ENCODE data around the gene ARHGAP42.
A peak's percentile ranks its signal among the peaks of the same experiment; 100 is the strongest.
"Not testable (repeated sequence)": the region's sequence is repeated elsewhere in the genome, so short reads cannot be mapped to it uniquely, and the experiment has no call there.

The ARHGAP42 gene

DNA sequence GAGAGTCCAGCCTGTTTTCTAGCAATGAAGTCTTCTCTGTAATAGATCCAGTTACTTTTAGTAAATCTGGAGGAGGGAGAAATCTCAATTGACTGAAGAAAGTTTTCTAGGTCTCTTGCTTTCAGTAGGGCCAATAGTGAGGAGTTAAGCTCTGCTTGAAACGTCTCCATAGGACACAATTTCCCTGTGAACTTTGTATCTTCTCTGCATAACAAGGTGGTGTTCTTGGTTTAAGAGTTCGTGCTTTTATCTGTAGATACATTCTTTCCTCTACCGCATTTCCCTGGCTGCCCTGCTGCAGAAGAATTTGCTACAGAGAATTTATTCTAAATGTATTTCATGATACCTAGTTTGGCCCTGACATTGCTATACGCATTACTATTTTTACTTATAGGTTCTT lies 183.1 kb downstream of the ARHGAP42 start:
- DNase-seq (ENCODE audit: low spot score), result no peak

DNA sequence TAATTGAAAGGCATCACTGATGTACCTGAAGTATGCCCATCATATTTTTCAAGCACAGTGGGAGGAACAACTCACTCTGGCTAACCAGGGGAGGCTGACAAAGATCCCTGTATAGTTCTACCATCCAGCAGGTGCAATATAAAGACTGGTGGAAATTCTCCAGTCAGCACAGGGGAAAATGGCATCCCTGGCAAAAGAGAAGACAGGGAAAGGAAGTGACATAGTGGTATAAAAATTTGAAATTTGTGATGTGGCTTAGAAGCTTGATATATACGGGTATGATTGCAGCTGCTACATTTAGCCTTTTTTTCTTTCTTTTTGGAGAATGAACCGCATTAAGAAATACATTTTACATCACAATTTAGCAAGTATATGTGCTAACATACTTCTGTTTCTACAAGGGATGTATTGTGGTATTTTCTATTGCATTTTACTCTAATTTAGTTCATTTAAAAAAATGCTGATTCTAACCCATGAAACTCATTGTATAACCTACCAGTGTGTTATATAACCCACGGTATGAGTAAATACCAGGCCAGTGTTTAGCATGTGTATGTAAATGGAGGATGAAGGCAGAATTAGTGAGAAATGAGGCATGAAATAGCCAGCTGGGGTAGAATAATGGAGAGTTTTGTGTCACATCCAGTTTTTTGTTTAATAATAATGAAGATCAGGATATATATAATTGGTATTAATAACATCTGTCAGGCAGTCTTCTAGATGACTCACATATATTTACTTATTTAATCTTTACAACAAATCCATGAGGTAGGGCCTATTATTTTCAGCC lies 186.1 kb downstream of the ARHGAP42 start:
- no peak for DNase-seq (ENCODE audit: low spot score)

GRCh38 chr11:100874203-100874602 lies 187.1 kb downstream of the ARHGAP42 start:
- no peak for DNase-seq (ENCODE audit: low spot score)

DNA sequence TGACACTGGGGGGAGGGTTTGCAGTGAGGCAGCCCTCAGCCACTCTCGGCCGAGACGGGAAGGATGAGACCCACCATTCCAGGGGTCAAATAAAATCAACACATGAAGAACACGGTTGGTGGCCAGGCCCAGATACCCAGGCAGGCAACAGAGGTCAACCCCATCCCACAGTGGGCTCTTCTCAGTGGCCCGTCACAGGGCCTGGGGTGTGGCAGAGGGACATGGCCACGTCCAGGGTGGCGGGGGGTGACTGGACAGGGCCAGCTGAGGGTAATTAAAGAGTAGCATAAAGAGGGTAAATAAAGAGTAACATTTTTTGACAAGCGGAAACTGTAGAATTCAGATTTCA lies 188.4 kb downstream of the ARHGAP42 start:
- DNase-seq (ENCODE audit: low spot score), result no peak

- DNase-seq (ENCODE audit: low spot score), result peak; percentile 38
Measured at GRCh38 chr11:100876815-100877520, 189.9 kb downstream of the ARHGAP42 start.

GRCh38 chr11:100878474-100878873 lies 191.4 kb downstream of the ARHGAP42 start:
- no peak for DNase-seq (ENCODE audit: low spot score)

DNA sequence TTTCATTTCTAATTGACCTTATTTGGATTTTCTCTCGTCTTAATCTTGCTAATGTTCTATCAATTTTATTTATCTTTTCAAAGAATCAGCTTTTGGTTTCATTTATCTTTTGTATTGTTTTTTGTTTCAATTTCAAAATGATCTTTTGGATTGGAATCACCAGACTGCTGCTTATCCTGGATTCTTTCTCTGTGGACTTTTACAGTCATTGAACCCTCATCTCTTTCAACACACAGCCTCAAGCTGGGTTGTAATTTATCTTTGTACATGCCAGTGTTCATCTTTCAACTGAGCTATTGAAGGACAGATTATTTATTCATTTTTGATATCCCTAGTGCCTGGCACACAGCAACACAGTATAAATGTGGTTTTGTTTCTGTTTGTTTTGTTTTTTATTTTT lies 195.9 kb downstream of the ARHGAP42 start:
- no peak for DNase-seq (ENCODE audit: low spot score)

DNA sequence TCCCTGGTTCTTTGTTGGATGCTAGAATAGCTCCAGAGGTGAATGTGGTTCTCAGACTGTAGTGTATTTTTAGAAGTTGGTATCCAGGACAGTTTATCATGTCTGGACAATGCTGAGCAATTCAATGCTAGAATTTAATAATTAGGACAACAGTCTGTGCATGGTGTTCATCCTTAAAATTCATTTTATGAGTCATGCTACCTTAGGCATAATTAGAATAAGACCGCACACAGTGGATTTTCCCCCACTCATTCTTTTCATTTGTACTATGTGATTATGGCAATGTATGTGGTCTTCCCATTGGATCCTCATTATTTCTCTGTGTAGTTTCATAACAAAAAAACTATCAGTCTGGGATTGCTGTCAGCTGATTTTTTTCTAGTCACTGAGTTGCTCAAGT lies 196.7 kb downstream of the ARHGAP42 start:
- DNase-seq (ENCODE audit: low spot score), result no peak

- no peak for DNase-seq (ENCODE audit: low spot score)
Measured at GRCh38 chr11:100887659-100888058, 200.6 kb downstream of the ARHGAP42 start.

GRCh38 chr11:100888836-100889235 lies 201.7 kb downstream of the ARHGAP42 start:
- DNase-seq (ENCODE audit: low spot score), result no peak

DNA sequence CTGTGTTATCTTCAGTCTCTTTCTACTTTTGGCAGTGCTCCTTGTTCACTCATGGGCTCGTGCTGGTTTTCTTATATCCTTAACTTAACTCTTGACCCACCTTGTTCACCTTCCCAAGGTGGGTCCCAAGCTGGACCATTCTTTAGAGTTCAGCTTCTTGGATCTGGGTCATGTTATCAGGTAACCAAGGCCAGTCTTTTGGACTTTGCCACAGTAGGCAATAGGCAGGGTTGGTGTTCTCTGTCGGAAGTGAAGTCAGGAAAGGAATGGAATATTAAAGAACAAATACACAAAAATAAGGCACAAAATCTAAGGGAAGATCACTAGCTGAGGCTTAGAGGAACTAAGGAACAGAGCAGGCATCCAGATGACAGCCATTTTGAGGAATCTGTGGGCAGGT lies 202.7 kb downstream of the ARHGAP42 start:
- no peak for DNase-seq (ENCODE audit: low spot score)

DNA sequence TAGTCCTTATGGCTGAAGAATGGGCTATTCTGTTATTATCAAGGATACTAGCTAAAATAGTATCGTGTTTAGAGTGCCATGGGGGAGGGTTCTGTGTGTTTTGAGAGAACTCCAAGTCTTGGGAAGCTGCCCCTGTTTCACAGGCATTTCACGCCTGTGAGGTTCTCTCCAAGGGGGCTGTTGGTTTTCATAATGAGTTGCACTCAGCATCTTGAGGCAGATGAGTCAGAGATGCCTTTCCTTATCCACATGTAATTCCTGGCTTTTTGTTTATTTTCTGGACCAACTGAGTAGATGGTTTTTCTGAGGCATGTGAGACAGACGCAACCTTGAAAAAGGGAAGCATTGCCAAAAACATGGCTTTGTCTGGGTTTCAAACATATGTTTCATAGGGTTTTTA lies 203.7 kb downstream of the ARHGAP42 start:
- no peak for DNase-seq (ENCODE audit: low spot score)

DNA sequence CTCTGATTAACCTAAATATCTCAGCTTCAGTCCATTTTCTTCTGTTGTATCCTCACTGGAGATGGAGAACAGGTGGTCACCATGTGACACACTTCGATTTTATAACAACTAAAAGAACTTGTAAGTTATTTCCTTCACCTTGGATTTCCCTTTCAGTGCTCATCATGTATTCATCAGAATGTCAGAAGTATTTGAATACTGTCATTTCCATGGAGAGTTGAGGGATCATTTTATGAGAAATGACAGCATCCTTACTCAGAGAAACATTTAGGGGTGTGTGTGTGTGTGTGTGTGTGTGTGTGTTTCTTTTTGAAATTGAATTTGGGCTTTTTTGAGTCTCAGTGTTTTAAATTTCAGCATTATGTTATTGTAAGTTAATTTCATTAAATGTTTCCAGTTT lies 205.8 kb downstream of the ARHGAP42 start:
- DNase-seq (ENCODE audit: low spot score), result no peak

DNA sequence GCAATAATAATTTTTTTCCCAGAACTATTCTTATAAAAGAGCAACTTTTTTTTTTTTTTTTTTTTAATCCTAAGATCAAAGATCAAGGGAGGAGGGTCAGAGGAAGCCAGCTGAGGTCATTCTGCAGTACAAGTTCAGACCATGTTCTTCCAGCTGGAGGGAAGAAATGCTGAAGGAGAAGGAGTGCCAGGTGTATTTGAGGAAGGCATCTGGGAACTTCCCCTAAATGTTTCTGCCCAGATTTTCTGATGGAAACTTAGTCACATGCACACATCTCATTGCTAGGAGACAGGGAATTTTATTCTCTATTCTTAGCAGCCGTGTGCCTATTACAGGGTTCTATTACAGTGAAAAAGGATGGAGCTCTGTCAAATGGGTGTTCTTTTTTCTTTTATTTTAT lies 208.4 kb downstream of the ARHGAP42 start:
- no peak for DNase-seq (ENCODE audit: low spot score)

DNA sequence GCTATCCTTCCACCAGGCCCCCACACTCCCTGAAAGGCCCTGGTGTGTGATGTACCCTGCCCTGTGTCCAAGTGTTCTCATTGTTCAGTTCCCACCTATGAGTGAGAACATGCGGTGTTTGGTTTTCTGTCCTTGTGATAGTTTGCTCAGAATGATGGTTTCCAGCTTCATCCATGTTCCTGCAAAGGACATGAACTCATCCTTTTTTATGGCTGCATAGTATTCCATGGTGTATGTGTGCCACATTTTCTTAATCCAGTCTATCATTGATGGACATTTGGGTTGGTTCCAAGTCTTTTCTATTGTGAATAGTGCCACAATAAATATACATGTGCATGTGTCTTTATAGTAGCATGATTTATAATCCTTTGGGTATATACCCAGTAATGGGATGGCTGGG lies 208.9 kb downstream of the ARHGAP42 start:
- not testable (repeated sequence) for DNase-seq (ENCODE audit: low spot score)

DNA sequence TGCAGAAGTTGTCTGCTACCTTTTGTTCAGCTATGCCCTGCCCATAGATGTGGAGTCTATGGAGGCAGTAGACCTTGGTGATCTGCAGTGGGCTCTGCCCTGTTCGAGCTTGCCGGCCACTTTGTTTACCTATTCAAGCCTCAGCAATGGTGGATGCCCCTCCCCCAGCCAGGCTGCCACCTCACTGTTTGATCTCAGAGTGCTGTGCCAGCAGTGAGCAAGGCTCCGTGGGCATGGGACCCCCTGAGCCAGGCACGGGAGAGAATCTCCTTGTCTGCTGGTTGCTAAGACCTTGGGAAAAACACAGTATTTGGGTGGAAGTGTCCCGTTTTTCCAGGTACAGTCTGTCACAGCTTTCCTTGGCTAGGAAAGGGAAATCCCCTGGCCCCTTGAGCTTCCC lies 214.4 kb downstream of the ARHGAP42 start:
- not testable (repeated sequence) for DNase-seq (ENCODE audit: low spot score)

GRCh38 chr11:100902454-100903141 lies 215.5 kb downstream of the ARHGAP42 start:
- no peak for DNase-seq (ENCODE audit: low spot score)

- no peak for DNase-seq (ENCODE audit: low spot score)
Measured at GRCh38 chr11:100903284-100903683, 216.2 kb downstream of the ARHGAP42 start.

- no peak for DNase-seq (ENCODE audit: low spot score)
Measured at GRCh38 chr11:100905684-100906083, 218.6 kb downstream of the ARHGAP42 start.

- DNase-seq (ENCODE audit: low spot score), result no peak
Measured at GRCh38 chr11:100908746-100909145, 221.7 kb downstream of the ARHGAP42 start.

- no peak for DNase-seq (ENCODE audit: low spot score)
Measured at GRCh38 chr11:100910808-100911207, 223.7 kb downstream of the ARHGAP42 start.

GRCh38 chr11:100914415-100915110 lies 227.5 kb downstream of the ARHGAP42 start:
- DNase-seq (ENCODE audit: low spot score), result no peak
